HCT116 (cell line): ENCODE data around the gene USP24. TPM values are rescaled to one million over a fixed set of nuclear protein-coding genes. Genes with fewer than 3 reads are reported as not detected.

Experiments used
- ATAC-seq: fragments of 200-7000 bp; cut with Tn5 transposase; 2 replicates; pipeline ENCODE4 v1.9.1; 2020; ENCODE audit warnings: mild to moderate bottlenecking, moderate library complexity
- BruUV-seq: library from RNA; stranded (reverse); fragments of 400-500 nt; replicated peaks from 2 replicates; lab custom pipeline; 2021; lab: Mats Ljungman, UMichigan
- CTCF ChIA-PET: fragments of 300-600 bp; sonication (Branson Sonifier 250); formaldehyde crosslinking; loops from one replicate; lab custom pipeline; 2021; ENCODE audit warnings: antibody characterized with exemption; lab: Charles Lee
- POLR2A ChIA-PET: fragments of 300-600, 350-600 bp; sonication (Branson Sonifier 250); formaldehyde crosslinking; loops from one replicate; lab custom pipeline; 2021; ENCODE audit warnings: antibody characterized with exemption; lab: Charles Lee
- RAD21 ChIA-PET, 2 experiments: fragments of 300-600 bp; sonication (Branson Sonifier 250); formaldehyde crosslinking; loops; one replicate each; lab custom pipeline; 2023; ENCODE audit warnings: low total read pairs in 2 of 2; ENCODE audit not compliant: uncharacterized antibody in 2 of 2, unreplicated experiment in 2 of 2, low non-redundant PET in 1 of 2; lab: Charles Lee
- DNase-seq: peaks from one replicate; pipeline ENCODE4 v3.0.0-alpha.2; 2010; ENCODE audit warnings: low read depth, low spot score
- H2AFZ ChIP-seq: fragments of 200-600 bp; shearing (Covaris generic), sonication (generic); 2 replicates; pipeline ENCODE4 v1.6.1; 2017; ENCODE audit warnings: low read depth, mixed run types, mixed read lengths, antibody characterized with exemption, low read length; ENCODE audit not compliant: poor library complexity, severe bottlenecking
- H3K27ac ChIP-seq: 2 replicates; pipeline ENCODE4 v1.5.1; 2012; ENCODE audit warnings: low read depth, low read length
- H3K27me3 ChIP-seq: fragments of 200-600 bp; sonication (generic); 2 replicates; pipeline ENCODE4 v1.6.1; 2016; ENCODE audit warnings: mixed run types, low read length, mixed read lengths; ENCODE audit not compliant: insufficient read depth
- H3K36me3 ChIP-seq, 2 experiments: fragments of 200-500 bp in 1 of 2; fragments of 200-600 bp in 1 of 2; sonication (Bioruptor generic) in 1 of 2; sonication (generic) in 1 of 2; 2 replicates each; pipeline versions ENCODE4 v1.5.1 to v1.6.1; 2014 to 2016; ENCODE audit warnings: low read length in 2 of 2, inconsistent platforms in 1 of 2, mixed read lengths in 1 of 2, mixed run types in 1 of 2; ENCODE audit not compliant: insufficient read depth in 2 of 2, control insufficient read depth in 1 of 2
- H3K4me1 ChIP-seq, 2 experiments: fragments of 200-600 bp in 1 of 2; sonication (generic) in 1 of 2; 2 replicates each; pipeline versions ENCODE4 v1.5.1 to v1.6.1; 2012 to 2017; ENCODE audit warnings: low read length in 2 of 2, inconsistent platforms in 1 of 2, mild to moderate bottlenecking in 1 of 2, mixed read lengths in 1 of 2, mixed run types in 1 of 2, moderate library complexity in 1 of 2; ENCODE audit not compliant: insufficient read depth in 2 of 2, control insufficient read depth in 1 of 2
- H3K4me2 ChIP-seq: fragments of 200-600 bp; sonication (generic); 2 replicates; pipeline ENCODE4 v1.6.1; 2017; ENCODE audit warnings: mixed run types, low read length, mixed read lengths
- H3K4me3 ChIP-seq, 2 experiments: fragments of 200-600 bp in 1 of 2; sonication (generic) in 1 of 2; replicated peaks in 1 of 2; 2 replicates each; pipeline ENCODE4 v1.5.1; 2011 to 2016; ENCODE audit warnings: low read length in 2 of 2, control low read depth in 1 of 2, low read depth in 1 of 2, mild to moderate bottlenecking in 1 of 2, mixed read lengths in 1 of 2, mixed run types in 1 of 2
- H3K79me2 ChIP-seq: fragments of 200-600 bp; sonication (generic); 2 replicates; pipeline ENCODE4 v1.6.1; 2017; ENCODE audit warnings: mild to moderate bottlenecking, mixed run types, low read length, moderate library complexity, mixed read lengths; ENCODE audit not compliant: insufficient read depth
- H3K9ac ChIP-seq: fragments of 200-600 bp; sonication (generic); 2 replicates; pipeline ENCODE4 v1.6.1; 2016; ENCODE audit warnings: low read length, mixed read lengths
- H3K9me2 ChIP-seq: fragments of 200-600 bp; sonication (generic), shearing (Covaris generic); 2 replicates; pipeline ENCODE4 v1.6.1; 2017; ENCODE audit warnings: mixed run types, mild to moderate bottlenecking, moderate library complexity; ENCODE audit not compliant: insufficient read depth
- H3K9me3 ChIP-seq, 2 experiments: fragments of 200-500 bp in 1 of 2; fragments of 200-600 bp in 1 of 2; sonication (Bioruptor generic) in 1 of 2; sonication (generic) in 1 of 2; 2 replicates each; pipeline ENCODE4 v1.6.1; 2014 to 2017; ENCODE audit warnings: low read length in 2 of 2, mixed read lengths in 2 of 2, inconsistent platforms in 1 of 2, low read depth in 1 of 2, mild to moderate bottlenecking in 1 of 2, mixed run types in 1 of 2, moderate library complexity in 1 of 2; ENCODE audit not compliant: control insufficient read depth in 1 of 2, insufficient read depth in 1 of 2
- H4K20me1 ChIP-seq: fragments of 200-600 bp; sonication (generic), shearing (Covaris generic); 2 replicates; pipeline ENCODE4 v1.6.1; 2017; ENCODE audit warnings: mixed run types, mild to moderate bottlenecking, moderate library complexity; ENCODE audit not compliant: insufficient read depth
- CEBPB ChIP-seq: IDR thresholded peaks from 2 replicates; pipeline ENCODE4 v1.6.1; 2012; ENCODE audit warnings: low read depth
- CTCF ChIP-seq, 3 experiments: fragments of 200-600 bp in 1 of 3; sonication (generic) in 1 of 3; IDR thresholded peaks in 2 of 3; conservative IDR thresholded peaks in 1 of 3; 2 replicates each; pipeline ENCODE4 v1.5.1; 2012 to 2017; ENCODE audit warnings: low read depth in 2 of 3, low read length in 2 of 3, antibody characterized with exemption in 1 of 3, borderline replicate concordance in 1 of 3, control low read depth in 1 of 3, mild to moderate bottlenecking in 1 of 3, mixed read lengths in 1 of 3, mixed run types in 1 of 3, moderate library complexity in 1 of 3; ENCODE audit not compliant: insufficient read depth in 1 of 3
- ELF1 ChIP-seq: IDR thresholded peaks from 2 replicates; pipeline ENCODE4 v1.6.1; 2012; ENCODE audit warnings: low read depth, borderline replicate concordance
- EZH2 ChIP-seq: fragments of 200-600 bp; sonication (generic); IDR thresholded peaks from 2 replicates; pipeline ENCODE4 v1.6.1; 2017; ENCODE audit warnings: antibody characterized with exemption, mixed run types
- FOSL1 ChIP-seq: IDR thresholded peaks from 2 replicates; pipeline ENCODE4 v1.6.1; 2012; ENCODE audit warnings: low read depth
- MAX ChIP-seq: IDR thresholded peaks from 2 replicates; pipeline ENCODE4 v1.6.1; 2012
- RAD21 ChIP-seq: IDR thresholded peaks from 2 replicates; pipeline ENCODE4 v1.6.1; 2012; ENCODE audit warnings: low read depth, mild to moderate bottlenecking
- YY1 ChIP-seq: IDR thresholded peaks from 2 replicates; pipeline ENCODE4 v1.6.1; 2011; ENCODE audit warnings: low read length, low read depth, moderate library complexity, mild to moderate bottlenecking; ENCODE audit not compliant: insufficient replicate concordance; ENCODE audit errors: extremely low read depth
- ZFX ChIP-seq: fragments of 450-650 bp; IDR thresholded peaks from 2 replicates; pipeline ENCODE4 v1.6.1; 2017
- ZNF274 ChIP-seq: fragments of 200-500 bp; sonication (Bioruptor generic); IDR thresholded peaks from 2 replicates; pipeline ENCODE4 v1.6.1; 2014; ENCODE audit warnings: mild to moderate bottlenecking, low read depth, low read length, inconsistent platforms
- intact Hi-C: fragments of 100-400 bp; cut with micrococcal nuclease; formaldehyde crosslinking; loops from 2 replicates; pipeline ENCODE4 v1.10.0; 2022
- total RNA-seq: library from RNA; stranded (reverse); gene quantifications from one replicate; pipeline ENCODE4 v1.2.1, GENCODE V29; 2021; ENCODE audit not compliant: unreplicated experiment

The USP24 gene
- total RNA-seq, 1 experiment from 2014 or later = 34.2 TPM

- Histone ChIP-seq H3K4me1 (peaks cover 13 to 32% of the 10 kb centered on the region in 2 experiments), H2AFZ (no peak overlapping the region), H3K9me2 (no peaks in the 10 kb centered on the region), H3K79me2 (peaks cover 64% of the 10 kb centered on the region), H3K4me3 (peak overlapping the region; percentile 78 to 82)
- ChIA-PET RAD21 (no interaction called here), CTCF (no interaction called here), POLR2A (no interaction called here)
- no TSS peak for BruUV-seq
- DNase-seq = no peak
- TF ChIP-seq CTCF (IDR thresholded peaks at IDR 0.05 in 2 of 3, conservative IDR thresholded peaks at IDR 0.05 in 1 of 3; ENCODE audit: borderline replicate concordance in 1 of 3, insufficient read depth in 1 of 3, low read depth in 2 of 3, low read length in 2 of 3) (no peak), FOSL1 (no peak), RAD21 (no peak), ZFX (no peak), CEBPB (no peak), YY1 (no peak), ELF1 (no peak), MAX (no peak), ZNF274 (no peak), EZH2 (no peak)
- TF ChIP-seq, all 23 proteins: peak for 0
- Histone ChIP-seq H3K27ac (peak overlapping the region; percentile 90), H4K20me1 (no peaks in the 10 kb centered on the region; the same call in 1 of the 2 replicates), H3K4me2 (peak overlapping the region; percentile 94), H3K27me3 (no peaks in the 10 kb centered on the region), H3K36me3 (no peaks in the 10 kb centered on the region), H3K9ac (peak overlapping the region; percentile 91), H3K9me3 (no peaks in the 10 kb centered on the region)
- intact Hi-C loops = loop anchor here (5.0 kb wide), 1 partner anchor 72 kb away; no protein-coding TSS in a partner anchor
- peak; percentile 36 for ATAC-seq
These were observed 791 bp downstream of the USP24 start for GRCh38 chr1:55214212-55214933.
